Measurements from ENCODE around the gene PAOX. TPM values are rescaled to one million over a fixed set of nuclear protein-coding genes. Genes with fewer than 3 reads are reported as not detected.

PAOX gene
- total RNA-seq, 1 donor = 7.8 TPM

GRCh38 chr10:133350283-133350949 lies 28.6 kb upstream of the PAOX start:
- TF ChIP-seq CTCF (IDR thresholded peaks at IDR 0.05; ENCODE audit: insufficient read depth, low read depth, low read length) = no peak
- H3K4me3 ChIP-seq (ENCODE audit: low read depth, low read length) = no peak overlapping the region
- no peak for DNase-seq (ENCODE audit: low read depth)

GRCh38 chr10:133350950-133351329 lies 28.1 kb upstream of the PAOX start:
- no peak for TF ChIP-seq CTCF (IDR thresholded peaks at IDR 0.05; ENCODE audit: insufficient read depth, low read depth, low read length)
- no peak overlapping the region for H3K4me3 ChIP-seq (ENCODE audit: low read depth, low read length)
- DNase-seq (ENCODE audit: low read depth) = no peak

- TF ChIP-seq CTCF (IDR thresholded peaks at IDR 0.05; ENCODE audit: insufficient read depth, low read depth, low read length) = no peak
- no peak for DNase-seq (ENCODE audit: low read depth)
- H3K4me3 ChIP-seq (ENCODE audit: low read depth, low read length) = no peak overlapping the region
Measured at GRCh38 chr10:133351408-133352318, 27.4 kb upstream of the PAOX start.

GRCh38 chr10:133353202-133353959 lies 25.7 kb upstream of the PAOX start:
- DNase-seq (ENCODE audit: low read depth) = no peak
- H3K4me3 ChIP-seq (ENCODE audit: low read depth, low read length) = no peak overlapping the region
- no peak for TF ChIP-seq CTCF (IDR thresholded peaks at IDR 0.05; ENCODE audit: insufficient read depth, low read depth, low read length)

GRCh38 chr10:133353988-133354605 lies 25.0 kb upstream of the PAOX start:
- TF ChIP-seq CTCF (IDR thresholded peaks at IDR 0.05; ENCODE audit: insufficient read depth, low read depth, low read length) = no peak
- H3K4me3 ChIP-seq (ENCODE audit: low read depth, low read length) = no peak overlapping the region
- DNase-seq (ENCODE audit: low read depth) = no peak

- no peak for DNase-seq (ENCODE audit: low read depth)
- no peak overlapping the region for H3K4me3 ChIP-seq (ENCODE audit: low read depth, low read length)
- no peak for TF ChIP-seq CTCF (IDR thresholded peaks at IDR 0.05; ENCODE audit: insufficient read depth, low read depth, low read length)
Measured at GRCh38 chr10:133354672-133355240, 24.3 kb upstream of the PAOX start.
